ENCODE data around the gene KIAA1217. TPM values are rescaled to one million over a fixed set of nuclear protein-coding genes. Genes with fewer than 3 reads are reported as not detected.

KIAA1217 gene
- total RNA-seq, 3 donors from 2014 or later (not counting 1 experiment from before 2014, with no cell fraction given): not detected

GRCh38 chr10:24425151-24425550 lies 216.2 kb downstream of the KIAA1217 start:
- Mint-ChIP-seq H3K4me1 (no peaks in the 10 kb centered on the region), H3K27me3 (ENCODE audit: low read depth in 2 of 2) (no peaks in the 10 kb centered on the region), H3K36me3 (no peaks in the 10 kb centered on the region), H3K27ac (no peak overlapping the region), H3K4me3 (no peak overlapping the region), H3K9me3 (no peaks in the 10 kb centered on the region)
- TF ChIP-seq, protein P1, sequence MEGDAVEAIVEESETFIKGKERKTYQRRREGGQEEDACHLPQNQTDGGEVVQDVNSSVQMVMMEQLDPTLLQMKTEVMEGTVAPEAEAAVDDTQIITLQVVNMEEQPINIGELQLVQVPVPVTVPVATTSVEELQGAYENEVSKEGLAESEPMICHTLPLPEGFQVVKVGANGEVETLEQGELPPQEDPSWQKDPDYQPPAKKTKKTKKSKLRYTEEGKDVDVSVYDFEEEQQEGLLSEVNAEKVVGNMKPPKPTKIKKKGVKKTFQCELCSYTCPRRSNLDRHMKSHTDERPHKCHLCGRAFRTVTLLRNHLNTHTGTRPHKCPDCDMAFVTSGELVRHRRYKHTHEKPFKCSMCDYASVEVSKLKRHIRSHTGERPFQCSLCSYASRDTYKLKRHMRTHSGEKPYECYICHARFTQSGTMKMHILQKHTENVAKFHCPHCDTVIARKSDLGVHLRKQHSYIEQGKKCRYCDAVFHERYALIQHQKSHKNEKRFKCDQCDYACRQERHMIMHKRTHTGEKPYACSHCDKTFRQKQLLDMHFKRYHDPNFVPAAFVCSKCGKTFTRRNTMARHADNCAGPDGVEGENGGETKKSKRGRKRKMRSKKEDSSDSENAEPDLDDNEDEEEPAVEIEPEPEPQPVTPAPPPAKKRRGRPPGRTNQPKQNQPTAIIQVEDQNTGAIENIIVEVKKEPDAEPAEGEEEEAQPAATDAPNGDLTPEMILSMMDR (IDR thresholded peaks at IDR 0.05): no peak
- Histone ChIP-seq H3K9me3 (ENCODE audit: control insufficient read depth, insufficient read depth, low read length) (no peaks in the 10 kb centered on the region), H3K36me3 (ENCODE audit: control insufficient read depth, insufficient read depth, low read length) (no peaks in the 10 kb centered on the region), H3K4me1 (ENCODE audit: control insufficient read depth, insufficient read depth, low read length) (no peaks in the 10 kb centered on the region), H3K27me3 (ENCODE audit: control insufficient read depth, insufficient read depth, low read length) (no peaks in the 10 kb centered on the region), H3K4me3 (ENCODE audit: low read length) (no peak overlapping the region), H3K27ac (ENCODE audit: low read length) (no peak overlapping the region)
- intact Hi-C loops (cut with micrococcal nuclease): no loop called here
- WGBS (ENCODE audit: insufficient coverage): no CpG with 5 or more reads among the region's 1 CpG
- ATAC-seq: no peak
- no peak for DNase-seq

- H3K4me1 Mint-ChIP-seq: no peaks in the 10 kb centered on the region
Measured at GRCh38 chr10:24427678-24428409, 218.9 kb downstream of the KIAA1217 start.

DNA sequence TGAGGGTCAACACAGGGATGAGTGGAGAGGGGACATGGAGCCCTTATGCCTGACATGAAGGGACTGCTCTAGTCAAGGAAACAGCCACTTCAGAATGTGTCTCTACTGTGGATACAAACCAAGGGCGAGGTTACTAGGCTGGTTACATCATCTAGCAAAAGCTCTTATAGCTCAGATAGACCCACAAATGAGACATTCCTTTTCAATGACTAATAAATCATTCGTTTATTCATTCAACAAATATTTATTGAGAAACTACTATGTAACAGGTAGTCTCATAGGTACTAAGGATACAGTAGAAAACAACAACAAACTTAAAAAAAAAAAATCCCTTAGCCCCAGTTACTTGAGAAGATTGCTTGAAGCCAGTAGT lies 219.5 kb downstream of the KIAA1217 start:
- no peaks in the 10 kb centered on the region for H3K36me3 ChIP-seq (ENCODE audit: control insufficient read depth, insufficient read depth, low read length)
- H3K27me3 Mint-ChIP-seq (ENCODE audit: low read depth in 2 of 2): no peaks in the 10 kb centered on the region
- DNase-seq (no peak), ATAC-seq (no peak)
- WGBS (ENCODE audit: insufficient coverage): 71% methylated on average over 1 of the region's 2 CpGs
- H3K4me3 Mint-ChIP-seq: no peak overlapping the region
- TF ChIP-seq, protein P1 (IDR thresholded peaks at IDR 0.05): no peak
- H3K27ac Mint-ChIP-seq: no peak overlapping the region
- no peak overlapping the region for H3K4me3 ChIP-seq (ENCODE audit: low read length)
- no peaks in the 10 kb centered on the region for H3K4me1 ChIP-seq (ENCODE audit: control insufficient read depth, insufficient read depth, low read length)
- intact Hi-C loops (cut with micrococcal nuclease): no loop called here
- H3K9me3 ChIP-seq (ENCODE audit: control insufficient read depth, insufficient read depth, low read length): no peaks in the 10 kb centered on the region
- H3K9me3 Mint-ChIP-seq: peaks cover 0 to 2% of the 10 kb centered on the region in 2 donors
- H3K27me3 ChIP-seq (ENCODE audit: control insufficient read depth, insufficient read depth, low read length): no peaks in the 10 kb centered on the region
- H3K4me1 Mint-ChIP-seq: no peaks in the 10 kb centered on the region
- no peak overlapping the region for H3K27ac ChIP-seq (ENCODE audit: low read length)
- no peaks in the 10 kb centered on the region for H3K36me3 Mint-ChIP-seq

More at GRCh38 chr10:24427678-24428409, 218.9 kb downstream of the KIAA1217 start:
- no peaks in the 10 kb centered on the region for H3K27me3 ChIP-seq (ENCODE audit: control insufficient read depth, insufficient read depth, low read length)
- TF ChIP-seq, protein P1 (IDR thresholded peaks at IDR 0.05): no peak
- WGBS (ENCODE audit: insufficient coverage): 81% methylated on average over 14 of the region's 14 CpGs
- no peaks in the 10 kb centered on the region for H3K27me3 Mint-ChIP-seq (ENCODE audit: low read depth in 2 of 2)
- no peaks in the 10 kb centered on the region for H3K36me3 ChIP-seq (ENCODE audit: control insufficient read depth, insufficient read depth, low read length)
- intact Hi-C loops (cut with micrococcal nuclease): no loop called here
- H3K9me3 ChIP-seq (ENCODE audit: control insufficient read depth, insufficient read depth, low read length): no peaks in the 10 kb centered on the region
- no peak overlapping the region for H3K4me3 Mint-ChIP-seq
- no peak overlapping the region for H3K4me3 ChIP-seq (ENCODE audit: low read length)
- no peak overlapping the region for H3K27ac Mint-ChIP-seq
- no peak overlapping the region for H3K27ac ChIP-seq (ENCODE audit: low read length)
- H3K9me3 Mint-ChIP-seq: peaks cover 0 to 2% of the 10 kb centered on the region in 2 donors
- ATAC-seq (no peak), DNase-seq (no peak)
- no peaks in the 10 kb centered on the region for H3K36me3 Mint-ChIP-seq
- no peaks in the 10 kb centered on the region for H3K4me1 ChIP-seq (ENCODE audit: control insufficient read depth, insufficient read depth, low read length)

- ATAC-seq (no peak), DNase-seq (no peak)
- H3K27ac Mint-ChIP-seq: no peak overlapping the region
- Histone ChIP-seq H3K4me1 (ENCODE audit: control insufficient read depth, insufficient read depth, low read length) (no peaks in the 10 kb centered on the region), H3K4me3 (ENCODE audit: low read length) (no peak overlapping the region), H3K36me3 (ENCODE audit: control insufficient read depth, insufficient read depth, low read length) (no peaks in the 10 kb centered on the region), H3K9me3 (ENCODE audit: control insufficient read depth, insufficient read depth, low read length) (no peaks in the 10 kb centered on the region), H3K27ac (ENCODE audit: low read length) (no peak overlapping the region), H3K27me3 (ENCODE audit: control insufficient read depth, insufficient read depth, low read length) (no peaks in the 10 kb centered on the region)
- 92% methylated on average over 5 of the region's 5 CpGs for WGBS (ENCODE audit: insufficient coverage)
- no peaks in the 10 kb centered on the region for H3K27me3 Mint-ChIP-seq (ENCODE audit: low read depth in 2 of 2)
- no peaks in the 10 kb centered on the region for H3K36me3 Mint-ChIP-seq
- H3K4me3 Mint-ChIP-seq: no peak overlapping the region
- intact Hi-C loops (cut with micrococcal nuclease): no loop called here
- TF ChIP-seq, protein P1 (IDR thresholded peaks at IDR 0.05): no peak
- peaks cover 0 to 3% of the 10 kb centered on the region in 2 donors for H3K9me3 Mint-ChIP-seq
- no peaks in the 10 kb centered on the region for H3K4me1 Mint-ChIP-seq
Measured at GRCh38 chr10:24430591-24430990, 221.7 kb downstream of the KIAA1217 start.
